ENCODE measurements around the gene SH3RF3.

- TF ChIP-seq POLR2AphosphoS5 (IDR thresholded peaks at IDR 0.05; ENCODE audit: low read depth, low read length) (no peak), ELK4 (CRISPR knock-in tag; IDR thresholded peaks at IDR 0.05; ENCODE audit: borderline replicate concordance) (no peak), U2AF2 (IDR thresholded peaks at IDR 0.05; ENCODE audit: low read depth, low read length) (no peak), POLR2AphosphoS2 (IDR thresholded peaks at IDR 0.05; ENCODE audit: low read depth, low read length) (no peak), NPAS2 (CRISPR knock-in tag; IDR thresholded peaks at IDR 0.05; ENCODE audit: borderline replicate concordance) (no peak), ATF1 (CRISPR knock-in tag; IDR thresholded peaks at IDR 0.05) (no peak), ATF2 (CRISPR knock-in tag; IDR thresholded peaks at IDR 0.05) (no peak), HNRNPL (IDR thresholded peaks at IDR 0.05; ENCODE audit: low read depth, low read length) (no peak)
- TF ChIP-seq, protein P1, sequence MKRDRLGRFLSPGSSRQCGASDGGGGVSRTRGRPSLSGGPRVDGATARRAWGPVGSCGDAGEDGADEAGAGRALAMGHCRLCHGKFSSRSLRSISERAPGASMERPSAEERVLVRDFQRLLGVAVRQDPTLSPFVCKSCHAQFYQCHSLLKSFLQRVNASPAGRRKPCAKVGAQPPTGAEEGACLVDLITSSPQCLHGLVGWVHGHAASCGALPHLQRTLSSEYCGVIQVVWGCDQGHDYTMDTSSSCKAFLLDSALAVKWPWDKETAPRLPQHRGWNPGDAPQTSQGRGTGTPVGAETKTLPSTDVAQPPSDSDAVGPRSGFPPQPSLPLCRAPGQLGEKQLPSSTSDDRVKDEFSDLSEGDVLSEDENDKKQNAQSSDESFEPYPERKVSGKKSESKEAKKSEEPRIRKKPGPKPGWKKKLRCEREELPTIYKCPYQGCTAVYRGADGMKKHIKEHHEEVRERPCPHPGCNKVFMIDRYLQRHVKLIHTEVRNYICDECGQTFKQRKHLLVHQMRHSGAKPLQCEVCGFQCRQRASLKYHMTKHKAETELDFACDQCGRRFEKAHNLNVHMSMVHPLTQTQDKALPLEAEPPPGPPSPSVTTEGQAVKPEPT (CRISPR knock-in tag; IDR thresholded peaks at IDR 0.05; ENCODE audit: low read depth): no peak
Measured at GRCh38 chr2:109287413-109287812, 158.4 kb downstream of the SH3RF3 start.
